SK-N-SH treated with all-trans-retinoic acid at 6 μM for 48 hours (cell line): ENCODE data around the gene ACP3.

Source experiments
- ATAC-seq: fragments of 200-7000 bp; cut with Tn5 transposase; 3 replicates; pipeline ENCODE4 v1.9.1; 2020; ENCODE audit warnings: mild to moderate bottlenecking, moderate library complexity
- ARNTL ChIP-seq: fragments of 450-650 bp; formaldehyde crosslinking; IDR thresholded peaks from 2 replicates; pipeline ENCODE4 v1.5.0; 2020; ENCODE audit warnings: low read depth, mild to moderate bottlenecking, moderate library complexity, borderline replicate concordance
- CSDC2 ChIP-seq: fragments of 250-450 bp; sonication (Bioruptor Pico); IDR thresholded peaks from 2 replicates; pipeline ENCODE4 v1.5.0; 2020; ENCODE audit warnings: mild to moderate bottlenecking, moderate library complexity
- ESRRG ChIP-seq: fragments of 250-450 bp; sonication (Bioruptor Pico); IDR thresholded peaks from 2 replicates; pipeline ENCODE4 v1.6.1; 2021; ENCODE audit warnings: mild to moderate bottlenecking
- GLIS3 ChIP-seq: fragments of 250-450 bp; sonication (Bioruptor Pico); IDR thresholded peaks from 2 replicates; pipeline ENCODE4 v1.5.0; 2020; ENCODE audit warnings: mild to moderate bottlenecking, moderate library complexity
- ISL1 ChIP-seq: fragments of 250-450 bp; sonication (Bioruptor Pico); IDR thresholded peaks from 2 replicates; pipeline ENCODE4 v2.1.2; 2022; ENCODE audit warnings: mild to moderate bottlenecking, moderate library complexity
- OSR1 ChIP-seq: fragments of 250-450 bp; sonication (Bioruptor Pico); IDR thresholded peaks from 2 replicates; pipeline ENCODE4 v1.8.0; 2022; ENCODE audit warnings: moderate library complexity, mild to moderate bottlenecking, inconsistent platforms
- PPARA ChIP-seq: fragments of 250-450 bp; sonication (Bioruptor Pico); IDR thresholded peaks from 2 replicates; pipeline ENCODE4 v1.5.0; 2020; ENCODE audit warnings: mild to moderate bottlenecking, borderline replicate concordance
- RARB ChIP-seq: fragments of 250-450 bp; sonication (Bioruptor Pico); IDR thresholded peaks from 2 replicates; pipeline ENCODE4 v1.8.0; 2021; ENCODE audit warnings: mild to moderate bottlenecking, moderate library complexity
- SNAI2 ChIP-seq: fragments of 250-450 bp; sonication (Bioruptor Pico); IDR thresholded peaks from 2 replicates; pipeline ENCODE4 v1.5.0; 2020; ENCODE audit warnings: mild to moderate bottlenecking, moderate library complexity
- TCF4 ChIP-seq: fragments of 250-450 bp; sonication (Bioruptor Pico); IDR thresholded peaks from 2 replicates; pipeline ENCODE4 v1.8.0; 2021; ENCODE audit warnings: mild to moderate bottlenecking, moderate library complexity, borderline replicate concordance
- TOX ChIP-seq: fragments of 250-450 bp; sonication (Bioruptor Pico); IDR thresholded peaks from 2 replicates; pipeline ENCODE4 v1.8.0; 2021; ENCODE audit warnings: mild to moderate bottlenecking, moderate library complexity, borderline replicate concordance
- ZC3H10 ChIP-seq: fragments of 250-450 bp; sonication (Bioruptor Pico); IDR thresholded peaks from 2 replicates; pipeline ENCODE4 v1.5.1; 2021; ENCODE audit warnings: mild to moderate bottlenecking, moderate library complexity
- ZFP3 ChIP-seq: fragments of 250-450 bp; sonication (Bioruptor Pico); IDR thresholded peaks from 2 replicates; pipeline ENCODE4 v1.5.0; 2020; ENCODE audit warnings: mild to moderate bottlenecking, moderate library complexity
- ZFP30 ChIP-seq: fragments of 450-650 bp; formaldehyde crosslinking; IDR thresholded peaks from 2 replicates; pipeline ENCODE4 v1.5.0; 2022; ENCODE audit warnings: mild to moderate bottlenecking, moderate library complexity
- ZNF565 ChIP-seq: fragments of 450-650 bp; formaldehyde crosslinking; conservative IDR thresholded peaks from 2 replicates; pipeline ENCODE4 v1.5.0; 2020; ENCODE audit warnings: low read depth, mild to moderate bottlenecking, moderate library complexity
- ZNF70 ChIP-seq: fragments of 450-650 bp; formaldehyde crosslinking; IDR thresholded peaks from 2 replicates; pipeline ENCODE4 v1.5.0; 2020; ENCODE audit warnings: mild to moderate bottlenecking, moderate library complexity
- ZNF8 ChIP-seq: fragments of 450-650 bp; formaldehyde crosslinking; IDR thresholded peaks from 2 replicates; pipeline ENCODE4 v1.5.0; 2020; ENCODE audit warnings: mild to moderate bottlenecking, moderate library complexity
- TF ChIP-seq, protein P1 (sequence below): fragments of 250-450 bp; sonication (Bioruptor Pico); IDR thresholded peaks from 2 replicates; pipeline ENCODE4 v1.5.1; 2021; ENCODE audit warnings: mild to moderate bottlenecking, moderate library complexity
- TF ChIP-seq, protein P2 (sequence below): fragments of 250-450 bp; sonication (Bioruptor Pico); IDR thresholded peaks from 2 replicates; pipeline ENCODE4 v1.8.0; 2021; ENCODE audit warnings: low read depth, mild to moderate bottlenecking, moderate library complexity, borderline replicate concordance
- TF ChIP-seq, protein P3 (sequence below): fragments of 250-450 bp; sonication (Bioruptor Pico); IDR thresholded peaks from 2 replicates; pipeline ENCODE4 v1.5.0; 2020; ENCODE audit warnings: mild to moderate bottlenecking, moderate library complexity
- TF ChIP-seq, protein P4 (sequence below): fragments of 250-450 bp; sonication (Bioruptor Pico); IDR thresholded peaks from 2 replicates; pipeline ENCODE4 v1.5.1; 2020; ENCODE audit warnings: low read depth, mild to moderate bottlenecking, moderate library complexity
- TF ChIP-seq, protein P5 (sequence below): fragments of 250-450 bp; sonication (Bioruptor Pico); IDR thresholded peaks from 2 replicates; pipeline ENCODE4 v1.8.0; 2020; ENCODE audit warnings: mild to moderate bottlenecking, moderate library complexity, borderline replicate concordance

ACP3 gene

DNA sequence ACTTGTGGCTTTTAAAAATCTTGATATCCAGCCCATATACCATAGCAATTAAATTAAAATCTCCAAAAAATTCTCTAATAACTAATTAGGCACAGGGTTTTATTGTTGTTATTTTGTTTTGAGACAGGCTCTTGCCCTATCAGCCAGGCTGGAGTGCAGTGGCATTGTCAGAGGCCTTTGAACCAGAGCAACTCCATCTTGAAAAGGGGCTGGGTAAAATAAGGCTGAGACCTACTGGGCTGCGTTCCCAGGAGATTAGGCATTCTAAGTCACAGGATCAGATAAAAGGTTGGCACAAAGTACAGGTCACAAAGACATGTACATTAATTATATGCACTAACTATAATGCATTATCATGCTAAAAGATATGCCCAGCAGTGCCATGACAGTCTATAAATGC is 31.2 kb upstream of the ACP3 start:
- no peak for ATAC-seq
- TF ChIP-seq ZNF565 (CRISPR knock-in tag) (no peak), GLIS3 (CRISPR knock-in tag) (no peak), ZFP3 (CRISPR knock-in tag) (0 out of 2 replicates have a peak, but pooled peaks have one; percentile 41), RARB (no peak), ISL1 (CRISPR knock-in tag) (no peak)
- TF ChIP-seq, protein P1, sequence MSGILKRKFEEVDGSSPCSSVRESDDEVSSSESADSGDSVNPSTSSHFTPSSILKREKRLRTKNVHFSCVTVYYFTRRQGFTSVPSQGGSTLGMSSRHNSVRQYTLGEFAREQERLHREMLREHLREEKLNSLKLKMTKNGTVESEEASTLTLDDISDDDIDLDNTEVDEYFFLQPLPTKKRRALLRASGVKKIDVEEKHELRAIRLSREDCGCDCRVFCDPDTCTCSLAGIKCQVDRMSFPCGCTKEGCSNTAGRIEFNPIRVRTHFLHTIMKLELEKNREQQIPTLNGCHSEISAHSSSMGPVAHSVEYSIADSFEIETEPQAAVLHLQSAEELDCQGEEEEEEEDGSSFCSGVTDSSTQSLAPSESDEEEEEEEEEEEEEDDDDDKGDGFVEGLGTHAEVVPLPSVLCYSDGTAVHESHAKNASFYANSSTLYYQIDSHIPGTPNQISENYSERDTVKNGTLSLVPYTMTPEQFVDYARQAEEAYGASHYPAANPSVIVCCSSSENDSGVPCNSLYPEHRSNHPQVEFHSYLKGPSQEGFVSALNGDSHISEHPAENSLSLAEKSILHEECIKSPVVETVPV (CRISPR knock-in tag), result no peak

DNA sequence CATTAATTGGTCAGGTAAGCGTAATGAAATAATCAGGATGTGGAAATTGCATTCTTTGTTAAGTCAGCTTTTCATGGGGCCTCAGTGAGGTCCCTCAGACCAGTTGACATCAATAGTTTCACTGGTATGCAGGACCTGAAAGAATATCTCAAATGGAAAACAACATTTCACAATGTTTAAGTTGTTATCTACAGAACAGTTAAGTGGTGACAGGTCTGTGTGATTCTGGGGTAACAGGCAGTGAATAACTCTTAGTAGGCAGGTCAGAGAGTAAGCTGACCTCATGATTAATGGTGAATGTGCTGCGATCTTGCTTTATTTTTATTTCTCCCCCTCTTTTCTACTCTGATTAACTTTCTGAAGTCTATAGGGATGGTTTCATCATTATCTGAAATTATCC is 28.9 kb upstream of the ACP3 start:
- no peak for TF ChIP-seq ZNF70 (CRISPR knock-in tag)
- TF ChIP-seq, protein P2, sequence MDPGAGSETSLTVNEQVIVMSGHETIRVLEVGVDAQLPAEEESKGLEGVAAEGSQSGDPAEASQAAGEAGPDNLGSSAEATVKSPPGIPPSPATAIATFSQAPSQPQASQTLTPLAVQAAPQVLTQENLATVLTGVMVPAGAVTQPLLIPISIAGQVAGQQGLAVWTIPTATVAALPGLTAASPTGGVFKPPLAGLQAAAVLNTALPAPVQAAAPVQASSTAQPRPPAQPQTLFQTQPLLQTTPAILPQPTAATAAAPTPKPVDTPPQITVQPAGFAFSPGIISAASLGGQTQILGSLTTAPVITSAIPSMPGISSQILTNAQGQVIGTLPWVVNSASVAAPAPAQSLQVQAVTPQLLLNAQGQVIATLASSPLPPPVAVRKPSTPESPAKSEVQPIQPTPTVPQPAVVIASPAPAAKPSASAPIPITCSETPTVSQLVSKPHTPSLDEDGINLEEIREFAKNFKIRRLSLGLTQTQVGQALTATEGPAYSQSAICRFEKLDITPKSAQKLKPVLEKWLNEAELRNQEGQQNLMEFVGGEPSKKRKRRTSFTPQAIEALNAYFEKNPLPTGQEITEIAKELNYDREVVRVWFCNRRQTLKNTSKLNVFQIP (CRISPR knock-in tag), result no peak
- TF ChIP-seq, protein P3, sequence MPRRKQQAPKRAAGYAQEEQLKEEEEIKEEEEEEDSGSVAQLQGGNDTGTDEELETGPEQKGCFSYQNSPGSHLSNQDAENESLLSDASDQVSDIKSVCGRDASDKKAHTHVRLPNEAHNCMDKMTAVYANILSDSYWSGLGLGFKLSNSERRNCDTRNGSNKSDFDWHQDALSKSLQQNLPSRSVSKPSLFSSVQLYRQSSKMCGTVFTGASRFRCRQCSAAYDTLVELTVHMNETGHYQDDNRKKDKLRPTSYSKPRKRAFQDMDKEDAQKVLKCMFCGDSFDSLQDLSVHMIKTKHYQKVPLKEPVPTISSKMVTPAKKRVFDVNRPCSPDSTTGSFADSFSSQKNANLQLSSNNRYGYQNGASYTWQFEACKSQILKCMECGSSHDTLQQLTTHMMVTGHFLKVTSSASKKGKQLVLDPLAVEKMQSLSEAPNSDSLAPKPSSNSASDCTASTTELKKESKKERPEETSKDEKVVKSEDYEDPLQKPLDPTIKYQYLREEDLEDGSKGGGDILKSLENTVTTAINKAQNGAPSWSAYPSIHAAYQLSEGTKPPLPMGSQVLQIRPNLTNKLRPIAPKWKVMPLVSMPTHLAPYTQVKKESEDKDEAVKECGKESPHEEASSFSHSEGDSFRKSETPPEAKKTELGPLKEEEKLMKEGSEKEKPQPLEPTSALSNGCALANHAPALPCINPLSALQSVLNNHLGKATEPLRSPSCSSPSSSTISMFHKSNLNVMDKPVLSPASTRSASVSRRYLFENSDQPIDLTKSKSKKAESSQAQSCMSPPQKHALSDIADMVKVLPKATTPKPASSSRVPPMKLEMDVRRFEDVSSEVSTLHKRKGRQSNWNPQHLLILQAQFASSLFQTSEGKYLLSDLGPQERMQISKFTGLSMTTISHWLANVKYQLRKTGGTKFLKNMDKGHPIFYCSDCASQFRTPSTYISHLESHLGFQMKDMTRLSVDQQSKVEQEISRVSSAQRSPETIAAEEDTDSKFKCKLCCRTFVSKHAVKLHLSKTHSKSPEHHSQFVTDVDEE (CRISPR knock-in tag), result no peak
- no peak for TF ChIP-seq ZNF8 (CRISPR knock-in tag)
- no peak for TF ChIP-seq OSR1 (CRISPR knock-in tag)
- TF ChIP-seq RARB, result no peak
- TF ChIP-seq, protein P4, sequence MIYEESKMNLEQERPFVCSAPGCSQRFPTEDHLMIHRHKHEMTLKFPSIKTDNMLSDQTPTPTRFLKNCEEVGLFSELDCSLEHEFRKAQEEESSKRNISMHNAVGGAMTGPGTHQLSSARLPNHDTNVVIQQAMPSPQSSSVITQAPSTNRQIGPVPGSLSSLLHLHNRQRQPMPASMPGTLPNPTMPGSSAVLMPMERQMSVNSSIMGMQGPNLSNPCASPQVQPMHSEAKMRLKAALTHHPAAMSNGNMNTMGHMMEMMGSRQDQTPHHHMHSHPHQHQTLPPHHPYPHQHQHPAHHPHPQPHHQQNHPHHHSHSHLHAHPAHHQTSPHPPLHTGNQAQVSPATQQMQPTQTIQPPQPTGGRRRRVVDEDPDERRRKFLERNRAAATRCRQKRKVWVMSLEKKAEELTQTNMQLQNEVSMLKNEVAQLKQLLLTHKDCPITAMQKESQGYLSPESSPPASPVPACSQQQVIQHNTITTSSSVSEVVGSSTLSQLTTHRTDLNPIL, result no peak
- TF ChIP-seq ARNTL (CRISPR knock-in tag), result no peak
- no peak for TF ChIP-seq CSDC2
- TF ChIP-seq SNAI2 (CRISPR knock-in tag), result no peak
- TF ChIP-seq TOX (CRISPR knock-in tag), result no peak
- TF ChIP-seq PPARA (CRISPR knock-in tag), result no peak
- TF ChIP-seq ESRRG, result no peak
- no peak for TF ChIP-seq ISL1 (CRISPR knock-in tag)
- no peak for TF ChIP-seq ZC3H10 (CRISPR knock-in tag)
- TF ChIP-seq, protein P5, sequence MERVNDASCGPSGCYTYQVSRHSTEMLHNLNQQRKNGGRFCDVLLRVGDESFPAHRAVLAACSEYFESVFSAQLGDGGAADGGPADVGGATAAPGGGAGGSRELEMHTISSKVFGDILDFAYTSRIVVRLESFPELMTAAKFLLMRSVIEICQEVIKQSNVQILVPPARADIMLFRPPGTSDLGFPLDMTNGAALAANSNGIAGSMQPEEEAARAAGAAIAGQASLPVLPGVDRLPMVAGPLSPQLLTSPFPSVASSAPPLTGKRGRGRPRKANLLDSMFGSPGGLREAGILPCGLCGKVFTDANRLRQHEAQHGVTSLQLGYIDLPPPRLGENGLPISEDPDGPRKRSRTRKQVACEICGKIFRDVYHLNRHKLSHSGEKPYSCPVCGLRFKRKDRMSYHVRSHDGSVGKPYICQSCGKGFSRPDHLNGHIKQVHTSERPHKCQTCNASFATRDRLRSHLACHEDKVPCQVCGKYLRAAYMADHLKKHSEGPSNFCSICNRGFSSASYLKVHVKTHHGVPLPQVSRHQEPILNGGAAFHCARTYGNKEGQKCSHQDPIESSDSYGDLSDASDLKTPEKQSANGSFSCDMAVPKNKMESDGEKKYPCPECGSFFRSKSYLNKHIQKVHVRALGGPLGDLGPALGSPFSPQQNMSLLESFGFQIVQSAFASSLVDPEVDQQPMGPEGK, result no peak
- TF ChIP-seq, protein P1 (CRISPR knock-in tag), result no peak
- TF ChIP-seq ZFP30 (CRISPR knock-in tag), result no peak
- TF ChIP-seq TCF4 (CRISPR knock-in tag), result no peak

More for the DNA sequence above, 28.9 kb upstream of the ACP3 start:
- no peak for ATAC-seq
